HG03571 (cell line): ENCODE data around the gene FGD3.
A peak's percentile ranks its signal among the peaks of the same experiment; 100 is the strongest.

Experiments used
- ATAC-seq: cut with Tn5 transposase; IDR thresholded peaks from one replicate; pipeline ENCODE4 v1.9.1; 2021; ENCODE audit not compliant: unreplicated experiment

FGD3 gene

GRCh38 chr9:92954886-92955285 lies 7.6 kb downstream of the FGD3 start:
- ATAC-seq, result no peak

- ATAC-seq, result no peak
Observed at GRCh38 chr9:92960561-92961290, 13.4 kb downstream of the FGD3 start.

- ATAC-seq, result no peak
Observed at GRCh38 chr9:92961627-92962302, 14.4 kb downstream of the FGD3 start.

GRCh38 chr9:92962303-92962649 lies 15.0 kb downstream of the FGD3 start:
- ATAC-seq, result no peak

GRCh38 chr9:92962846-92963245 lies 15.5 kb downstream of the FGD3 start:
- ATAC-seq, result no peak

- ATAC-seq, result peak; percentile 66
Observed at GRCh38 chr9:92963831-92964606, 16.7 kb downstream of the FGD3 start.

GRCh38 chr9:92964607-92965060 lies 17.3 kb downstream of the FGD3 start:
- ATAC-seq, result peak; percentile 2

- ATAC-seq, result no peak
Observed at GRCh38 chr9:92965061-92965758, 17.9 kb downstream of the FGD3 start.

GRCh38 chr9:92965759-92966517 lies 18.6 kb downstream of the FGD3 start:
- no peak for ATAC-seq

GRCh38 chr9:92966518-92966800 lies 19.1 kb downstream of the FGD3 start:
- no peak for ATAC-seq

- no peak for ATAC-seq
Observed at GRCh38 chr9:92968081-92968480, 20.8 kb downstream of the FGD3 start.

- no peak for ATAC-seq
Observed at GRCh38 chr9:92969516-92970466, 22.5 kb downstream of the FGD3 start.

GRCh38 chr9:92970467-92970923 lies 23.2 kb downstream of the FGD3 start:
- no peak for ATAC-seq

GRCh38 chr9:92971121-92971520 lies 23.8 kb downstream of the FGD3 start:
- no peak for ATAC-seq

- no peak for ATAC-seq
Observed at GRCh38 chr9:92971776-92972175, 24.5 kb downstream of the FGD3 start.

- no peak for ATAC-seq
Observed at GRCh38 chr9:92973700-92974099, 26.4 kb downstream of the FGD3 start.

- no peak for ATAC-seq
Observed at GRCh38 chr9:92974161-92974661, 26.9 kb downstream of the FGD3 start.

- no peak for ATAC-seq
Observed at GRCh38 chr9:92974761-92975755, 27.7 kb downstream of the FGD3 start.
